Measurements from ENCODE around the gene ASB1.

DNA sequence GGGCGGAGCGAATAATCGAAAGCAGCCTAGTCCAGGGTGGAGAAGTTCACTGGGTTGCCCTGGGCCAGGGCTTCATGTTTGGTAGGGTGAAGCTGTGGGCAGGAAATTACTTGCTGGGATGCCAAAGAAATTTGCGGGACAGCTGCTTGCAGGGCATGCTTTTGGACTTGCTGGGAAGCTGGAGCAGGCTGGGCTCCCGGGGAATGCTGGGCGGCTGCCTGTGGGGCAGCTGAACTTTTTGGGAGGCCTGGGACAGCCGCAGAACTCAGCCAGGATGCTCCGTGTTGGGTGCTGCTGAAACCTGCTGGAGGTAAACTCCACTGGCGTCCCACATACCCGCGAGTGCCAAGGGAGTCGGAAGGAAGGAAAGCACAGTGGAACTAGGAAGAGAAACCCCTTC is 31.9 kb downstream of the ASB1 start:
- no peak for TF ChIP-seq CTCF (IDR thresholded peaks at IDR 0.05)
- no peak for TF ChIP-seq POLR2A (IDR thresholded peaks at IDR 0.05)
- TF ChIP-seq POLR2AphosphoS5 (IDR thresholded peaks at IDR 0.05): no peak
